WTC11 (cell line): Measurements from ENCODE around the gene CIDEB. TPM values are rescaled to one million over a fixed set of nuclear protein-coding genes. Genes with fewer than 3 reads are reported as not detected.

Source experiments
- ATAC-seq: fragments of 200-7000 bp; cut with Tn5 transposase; 2 replicates; pipeline ENCODE4 v1.10.0; 2021; ENCODE audit warnings: mild to moderate bottlenecking, moderate library complexity
- CTCF ChIA-PET: fragments of 300-600 bp; sonication (Branson Sonifier 250); formaldehyde crosslinking; loops from one replicate; lab custom pipeline; 2021; ENCODE audit warnings: antibody characterized with exemption; lab: Charles Lee
- POLR2A ChIA-PET: fragments of 350-600 bp; sonication (Branson Sonifier 250); formaldehyde crosslinking; loops from one replicate; lab custom pipeline; 2021; ENCODE audit warnings: antibody characterized with exemption; lab: Charles Lee
- DNase-seq: peaks from one replicate; pipeline ENCODE4 v3.0.0; 2021; ENCODE audit warnings: low spot score
- H3K27ac Mint-ChIP-seq: 2 replicates; pipeline ENCODE4 v1.8.0; 2021; ENCODE audit warnings: mixed read lengths
- H3K27me3 Mint-ChIP-seq: 2 replicates; pipeline ENCODE4 v1.8.0; 2021; ENCODE audit warnings: low read depth, mild to moderate bottlenecking, moderate library complexity, mixed read lengths
- H3K36me3 Mint-ChIP-seq: 2 replicates; pipeline ENCODE4 v1.8.0; 2021; ENCODE audit warnings: mixed read lengths
- H3K4me1 Mint-ChIP-seq: 2 replicates; pipeline ENCODE4 v1.8.0; 2022; ENCODE audit warnings: mixed read lengths
- H3K4me3 Mint-ChIP-seq: 2 replicates; pipeline ENCODE4 v1.8.0; 2021; ENCODE audit warnings: mild to moderate bottlenecking, moderate library complexity, mixed read lengths
- H3K9me3 Mint-ChIP-seq: 2 replicates; pipeline ENCODE4 v1.8.0; 2021; ENCODE audit warnings: mixed read lengths
- AR ChIP-seq: fragments of 250-450 bp; sonication (Bioruptor Pico); IDR thresholded peaks from 2 replicates; pipeline ENCODE4 v1.9.0; 2021; ENCODE audit warnings: mild to moderate bottlenecking
- ARID4B ChIP-seq: sonication (generic); formaldehyde crosslinking; IDR thresholded peaks from 2 replicates; pipeline ENCODE4 v1.8.0; 2023; ENCODE audit warnings: missing genetic modification reagents, mild to moderate bottlenecking, borderline replicate concordance
- ATF3 ChIP-seq: sonication (generic); formaldehyde crosslinking; conservative IDR thresholded peaks from 2 replicates; pipeline ENCODE4 v1.8.1; 2022; ENCODE audit warnings: mild to moderate bottlenecking, missing genetic modification reagents
- CBFB ChIP-seq: sonication (generic); formaldehyde crosslinking; IDR thresholded peaks from 2 replicates; pipeline ENCODE4 v1.8.1; 2022; ENCODE audit warnings: mild to moderate bottlenecking, low read depth, missing genetic modification reagents
- CDX4 ChIP-seq: fragments of 250-450 bp; sonication (Bioruptor Pico); IDR thresholded peaks from 2 replicates; pipeline ENCODE4 v1.9.0; 2021; ENCODE audit warnings: moderate library complexity, mild to moderate bottlenecking, inconsistent platforms, borderline replicate concordance
- ERG ChIP-seq: fragments of 250-450 bp; sonication (Bioruptor Pico); IDR thresholded peaks from 2 replicates; pipeline ENCODE4 v1.8.0; 2021; ENCODE audit warnings: mild to moderate bottlenecking
- GTF2I ChIP-seq: fragments of 250-450 bp; sonication (Bioruptor Pico); conservative IDR thresholded peaks from 2 replicates; pipeline ENCODE4 v1.4.0; 2021; ENCODE audit warnings: mild to moderate bottlenecking
- HMGA2 ChIP-seq: fragments of 250-450 bp; sonication (Bioruptor Pico); IDR thresholded peaks from 2 replicates; pipeline ENCODE4 v1.4.0; 2021; ENCODE audit warnings: mild to moderate bottlenecking, moderate library complexity
- IRF1 ChIP-seq: sonication (generic); formaldehyde crosslinking; IDR thresholded peaks from 2 replicates; pipeline ENCODE4 v1.8.0; 2023; ENCODE audit warnings: missing genetic modification reagents
- IRF2 ChIP-seq: sonication (generic); formaldehyde crosslinking; IDR thresholded peaks from 2 replicates; pipeline ENCODE4 v1.8.0; 2022; ENCODE audit warnings: low read depth, missing genetic modification reagents, borderline replicate concordance
- JUN ChIP-seq: sonication (generic); formaldehyde crosslinking; IDR thresholded peaks from 2 replicates; pipeline ENCODE4 v1.8.0; 2023; ENCODE audit warnings: mild to moderate bottlenecking, missing genetic modification reagents
- MLX ChIP-seq: sonication (generic); formaldehyde crosslinking; IDR thresholded peaks from 2 replicates; pipeline ENCODE4 v1.8.1; 2023; ENCODE audit warnings: mild to moderate bottlenecking, missing genetic modification reagents, moderate library complexity
- NR3C1 ChIP-seq: sonication (generic); formaldehyde crosslinking; conservative IDR thresholded peaks from 2 replicates; pipeline ENCODE4 v1.8.1; 2023; ENCODE audit warnings: low read depth, mild to moderate bottlenecking, missing genetic modification reagents
- RELA ChIP-seq: sonication (generic); formaldehyde crosslinking; IDR thresholded peaks from 2 replicates; pipeline ENCODE4 v1.8.1; 2022; ENCODE audit warnings: missing genetic modification reagents, mild to moderate bottlenecking, borderline replicate concordance
- SMAD3 ChIP-seq: sonication (generic); formaldehyde crosslinking; IDR thresholded peaks from 2 replicates; pipeline ENCODE4 v1.8.0; 2022; ENCODE audit warnings: missing genetic modification reagents, mild to moderate bottlenecking, borderline replicate concordance
- SP1 ChIP-seq: sonication (generic); formaldehyde crosslinking; conservative IDR thresholded peaks from 2 replicates; pipeline ENCODE4 v1.8.1; 2022; ENCODE audit warnings: missing genetic modification reagents
- TEAD4 ChIP-seq: sonication (generic); formaldehyde crosslinking; IDR thresholded peaks from 2 replicates; pipeline ENCODE4 v1.8.0; 2022; ENCODE audit warnings: mild to moderate bottlenecking, missing genetic modification reagents
- TP53 ChIP-seq: sonication (generic); formaldehyde crosslinking; IDR thresholded peaks from 2 replicates; pipeline ENCODE4 v1.8.1; 2023; ENCODE audit warnings: mild to moderate bottlenecking, missing genetic modification reagents
- USF2 ChIP-seq: sonication (generic); formaldehyde crosslinking; IDR thresholded peaks from 2 replicates; pipeline ENCODE4 v1.8.1; 2023; ENCODE audit warnings: mild to moderate bottlenecking, missing genetic modification reagents, moderate library complexity
- ZNF121 ChIP-seq: sonication (generic); formaldehyde crosslinking; IDR thresholded peaks from 2 replicates; pipeline ENCODE4 v1.8.0; 2023; ENCODE audit warnings: missing genetic modification reagents
- ZNF138 ChIP-seq: sonication (generic); formaldehyde crosslinking; conservative IDR thresholded peaks from 2 replicates; pipeline ENCODE4 v1.8.1; 2022; ENCODE audit warnings: mild to moderate bottlenecking, moderate library complexity, missing genetic modification reagents
- ZNF396 ChIP-seq: fragments of 250-450 bp; sonication (Bioruptor Pico); IDR thresholded peaks from 2 replicates; pipeline ENCODE4 v1.8.0; 2021; ENCODE audit warnings: mild to moderate bottlenecking, moderate library complexity, borderline replicate concordance
- ZNF671 ChIP-seq: fragments of 250-450 bp; sonication (Bioruptor Pico); IDR thresholded peaks from 2 replicates; pipeline ENCODE4 v1.8.0; 2021; ENCODE audit warnings: mild to moderate bottlenecking
- total RNA-seq: library from RNA; stranded (reverse); gene quantifications from 3 replicates; pipeline ENCODE4 v1.2.3, GENCODE V29; 2021
- TF ChIP-seq, protein P1 (sequence below): fragments of 250-450 bp; sonication (Bioruptor Pico); IDR thresholded peaks from 2 replicates; pipeline ENCODE4 v1.9.0; 2021; ENCODE audit warnings: mild to moderate bottlenecking

CIDEB gene
- total RNA-seq, 1 experiment from 2014 or later, result 4.7 TPM

- Mint-ChIP-seq H3K36me3 (no peaks in the 10 kb centered on the region), H3K27ac (no peak overlapping the region), H3K4me1 (peaks cover 24% of the 10 kb centered on the region), H3K4me3 (peak overlapping the region; percentile 78), H3K27me3 (peaks cover 92% of the 10 kb centered on the region), H3K9me3 (no peaks in the 10 kb centered on the region)
- ChIA-PET CTCF (interaction anchor here (0.7 to 17.1 kb wide), 31 partner anchors 10 to 274 kb away, joined by 3 to 518 read pairs (median 7); partner anchors contain the start of genes CBLN3, CHMP4A, CIDEB and DHRS1), POLR2A (interaction anchor here (0.5 to 2.5 kb wide), 5 partner anchors 90 to 109 kb away, joined by 3 to 9 read pairs (median 4); partner anchors contain the start of genes CBLN3, KHNYN and TINF2)
- ATAC-seq, result peak; percentile 72
- DNase-seq, result peak; percentile 82
- peak; percentile 94 for TF ChIP-seq TEAD4 (CRISPR knock-in tag)
- peak; percentile 96 for TF ChIP-seq RELA (CRISPR knock-in tag)
- no peak for TF ChIP-seq ZNF396 (CRISPR knock-in tag)
- 0 out of 2 replicates have a peak, but pooled peaks have one; percentile 36 for TF ChIP-seq MLX (CRISPR knock-in tag)
- TF ChIP-seq SMAD3, result peak; percentile 87
- TF ChIP-seq HMGA2, result no peak
- TF ChIP-seq TP53 (CRISPR knock-in tag), result peak; percentile 97
- peak; percentile 89; the same call in 1 of the 2 replicates for TF ChIP-seq ZNF138
- peak; percentile 96 for TF ChIP-seq JUN
- no peak for TF ChIP-seq ERG (CRISPR knock-in tag)
- TF ChIP-seq USF2 (CRISPR knock-in tag), result 0 out of 2 replicates have a peak, but pooled peaks have one; percentile 29
- TF ChIP-seq ZNF671 (CRISPR knock-in tag), result no peak
- peak; percentile 86; the same call in 1 of the 2 replicates for TF ChIP-seq CBFB (CRISPR knock-in tag)
- TF ChIP-seq IRF2 (CRISPR knock-in tag), result peak; percentile 60; the same call in 1 of the 2 replicates
- peak; percentile 98 for TF ChIP-seq IRF1 (CRISPR knock-in tag)
- TF ChIP-seq, protein P1, sequence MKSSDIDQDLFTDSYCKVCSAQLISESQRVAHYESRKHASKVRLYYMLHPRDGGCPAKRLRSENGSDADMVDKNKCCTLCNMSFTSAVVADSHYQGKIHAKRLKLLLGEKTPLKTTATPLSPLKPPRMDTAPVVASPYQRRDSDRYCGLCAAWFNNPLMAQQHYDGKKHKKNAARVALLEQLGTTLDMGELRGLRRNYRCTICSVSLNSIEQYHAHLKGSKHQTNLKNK (CRISPR knock-in tag), result no peak
- no peak for TF ChIP-seq NR3C1
- TF ChIP-seq GTF2I, result no peak
- TF ChIP-seq ZNF121 (CRISPR knock-in tag), result no peak
- peak; percentile 93 for TF ChIP-seq ATF3 (CRISPR knock-in tag)
- peak; percentile 100 for TF ChIP-seq ARID4B
- no peak for TF ChIP-seq CDX4
- TF ChIP-seq SP1 (CRISPR knock-in tag), result peak; percentile 78
- TF ChIP-seq AR, result no peak
Measured at GRCh38 chr14:24332268-24332993, 24.7 kb upstream of the CIDEB start.
